Measurements from ENCODE around the gene STX8. TPM values are rescaled to one million over a fixed set of nuclear protein-coding genes. Genes with fewer than 3 reads are reported as not detected.

Gene STX8
- total RNA-seq, 1 donor from 2014 or later, result 57.8 TPM

DNA sequence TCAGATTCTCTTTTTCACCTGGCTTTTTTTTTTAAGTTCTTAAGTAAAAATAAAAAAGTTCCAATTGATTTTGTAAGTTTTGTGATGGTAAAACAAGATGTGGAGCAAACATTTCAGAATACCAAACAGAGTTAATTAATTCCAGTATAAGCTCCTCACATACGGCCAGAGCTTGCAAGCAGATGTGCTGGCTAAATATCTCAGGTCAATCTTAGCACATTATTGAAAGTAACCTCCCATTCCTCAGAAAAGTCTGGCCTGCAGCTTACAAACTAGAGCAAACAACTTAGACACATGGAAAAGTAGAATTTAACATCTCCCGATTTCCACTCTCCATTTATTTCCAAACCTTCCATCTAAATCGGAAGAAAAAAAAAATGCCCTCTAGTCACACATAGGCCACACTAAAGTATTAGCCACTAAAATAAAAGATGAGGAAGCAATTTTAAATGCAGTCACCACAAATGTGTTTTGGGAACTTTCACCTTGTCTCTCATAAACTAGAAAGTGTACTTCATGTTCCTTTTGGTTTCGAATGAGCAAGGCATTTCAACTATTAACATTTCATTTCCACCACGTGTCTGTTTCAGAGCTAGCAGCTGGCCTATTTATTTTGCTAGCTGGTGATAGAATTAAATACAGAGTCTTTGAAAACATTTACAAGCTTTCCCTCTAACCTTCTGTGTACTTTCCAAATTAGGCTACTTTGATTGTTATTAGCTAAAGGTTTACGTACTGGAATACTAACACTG is 143.3 kb downstream of the STX8 start:
- intact Hi-C loops (cut with DNase I), result no loop called here
- no peak overlapping the region for H3K4me3 ChIP-seq

GRCh38 chr17:9431620-9432019 is 144.0 kb downstream of the STX8 start:
- Histone ChIP-seq H3K27me3 (ENCODE audit: low read depth) (no peaks in the 10 kb centered on the region), H3K4me1 (peaks cover 7% of the 10 kb centered on the region), H3K27ac (no peak overlapping the region), H3K36me3 (no peaks in the 10 kb centered on the region), H3K9me3 (no peaks in the 10 kb centered on the region), H3K4me3 (no peak overlapping the region)
- no peak for TF ChIP-seq CTCF (IDR thresholded peaks at IDR 0.05)
- DNase-seq (no peak), ATAC-seq (no peak)
- intact Hi-C loops (cut with DNase I), result no loop called here

More for the DNA sequence above, 143.3 kb downstream of the STX8 start:
- no peaks in the 10 kb centered on the region for H3K36me3 ChIP-seq
- no peaks in the 10 kb centered on the region for H3K9me3 ChIP-seq
- ATAC-seq (peak in 1 of 2 donors; percentile 33), DNase-seq (no peak)
- no peaks in the 10 kb centered on the region for H3K27me3 ChIP-seq (ENCODE audit: low read depth)
- H3K27ac ChIP-seq, result no peak overlapping the region
- H3K4me1 ChIP-seq, result peaks cover 7% of the 10 kb centered on the region
- TF ChIP-seq CTCF (IDR thresholded peaks at IDR 0.05), result no peak

GRCh38 chr17:9427465-9428315 is 147.9 kb downstream of the STX8 start:
- Histone ChIP-seq H3K4me3 (no peak overlapping the region), H3K9me3 (no peaks in the 10 kb centered on the region), H3K4me1 (peaks cover 2% of the 10 kb centered on the region), H3K27ac (no peak overlapping the region), H3K27me3 (ENCODE audit: low read depth) (no peaks in the 10 kb centered on the region), H3K36me3 (no peaks in the 10 kb centered on the region)
- DNase-seq, result no peak
- no peak for ATAC-seq
- intact Hi-C loops (cut with DNase I), result no loop called here
- no peak for TF ChIP-seq CTCF (IDR thresholded peaks at IDR 0.05)

- H3K27me3 ChIP-seq (ENCODE audit: low read depth), result no peaks in the 10 kb centered on the region
- no peak for ATAC-seq
- TF ChIP-seq CTCF (IDR thresholded peaks at IDR 0.05), result no peak
- no peak for DNase-seq
- no peaks in the 10 kb centered on the region for H3K36me3 ChIP-seq
- no peaks in the 10 kb centered on the region for H3K4me1 ChIP-seq
- no peak overlapping the region for H3K4me3 ChIP-seq
- H3K9me3 ChIP-seq, result no peaks in the 10 kb centered on the region
- no peak overlapping the region for H3K27ac ChIP-seq
- intact Hi-C loops (cut with DNase I), result no loop called here
Observed at GRCh38 chr17:9424071-9424640, 151.5 kb downstream of the STX8 start.

GRCh38 chr17:9421525-9421924 is 154.1 kb downstream of the STX8 start:
- H3K27ac ChIP-seq, result no peak overlapping the region
- no peaks in the 10 kb centered on the region for H3K27me3 ChIP-seq (ENCODE audit: low read depth)
- H3K4me3 ChIP-seq, result no peak overlapping the region
- H3K4me1 ChIP-seq, result no peaks in the 10 kb centered on the region
- no peak for TF ChIP-seq CTCF (IDR thresholded peaks at IDR 0.05)
- ATAC-seq (no peak), DNase-seq (no peak)
- H3K9me3 ChIP-seq, result no peaks in the 10 kb centered on the region
- intact Hi-C loops (cut with DNase I), result no loop called here
- H3K36me3 ChIP-seq, result no peaks in the 10 kb centered on the region

Data from lower lobe of right lung (tissue), 2 donors.